OCI-LY7 (cell line): ENCODE data around the gene AQP12A.

Experiments used
- EZH2phosphoT487 ChIP-seq: fragments of 200-600 bp; sonication (generic); IDR thresholded peaks from 2 replicates; pipeline ENCODE4 v1.6.1; 2018; ENCODE audit warnings: low read depth, borderline replicate concordance, mild to moderate bottlenecking, mixed run types, antibody characterized with exemption, low read length, moderate library complexity, mixed read lengths
- TF ChIP-seq, protein P1 (sequence below): fragments of 200-600 bp; sonication (generic); conservative IDR thresholded peaks from 2 replicates; pipeline ENCODE4 v1.5.1; 2014; ENCODE audit warnings: mild to moderate bottlenecking, antibody characterized with exemption, low read length, moderate library complexity, mixed read lengths

DNA sequence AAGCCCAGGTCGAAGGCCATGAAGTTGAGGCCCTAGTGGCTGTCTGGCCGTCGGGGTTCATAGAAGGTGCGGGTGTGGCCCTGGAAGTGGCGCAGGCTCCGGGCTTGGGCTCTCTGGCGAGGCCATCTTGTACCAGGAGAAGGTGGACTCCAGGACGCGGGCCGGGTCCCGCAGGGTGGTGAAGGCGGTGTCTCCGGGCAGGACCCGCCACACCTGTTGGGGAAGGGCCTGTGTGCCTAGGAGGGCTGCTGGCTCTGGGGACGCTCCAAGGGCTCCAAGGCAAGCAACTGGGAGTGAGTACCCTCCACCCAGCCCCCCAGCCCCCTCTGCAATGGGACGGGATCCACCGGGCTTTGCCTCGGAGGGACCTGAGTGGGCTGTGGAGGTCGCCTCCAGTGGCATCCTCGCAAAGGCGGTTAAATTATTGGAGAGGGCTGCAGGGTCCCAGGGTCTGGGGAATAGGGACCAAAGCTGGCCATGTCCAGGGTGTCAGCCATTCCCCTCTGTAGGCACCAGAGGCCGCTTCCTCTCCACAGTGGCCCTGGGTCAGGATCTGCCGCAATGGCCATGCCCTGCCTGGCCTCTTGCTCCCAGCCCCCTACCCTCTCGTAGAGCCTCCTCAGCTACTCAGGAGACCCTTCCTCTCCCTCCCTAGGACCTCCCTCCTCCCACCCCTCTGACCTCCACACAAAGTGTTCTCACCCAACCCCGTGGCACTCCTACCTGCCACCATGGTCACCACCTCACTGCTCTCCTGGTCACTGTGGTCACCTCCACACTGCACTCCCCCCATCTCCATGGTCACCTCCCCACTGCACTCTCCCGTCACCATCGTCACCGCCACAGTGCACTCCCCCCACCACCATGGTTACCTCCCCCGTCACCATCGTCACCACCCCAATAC lies 10.3 kb downstream of the AQP12A start:
- TF ChIP-seq, protein P1, sequence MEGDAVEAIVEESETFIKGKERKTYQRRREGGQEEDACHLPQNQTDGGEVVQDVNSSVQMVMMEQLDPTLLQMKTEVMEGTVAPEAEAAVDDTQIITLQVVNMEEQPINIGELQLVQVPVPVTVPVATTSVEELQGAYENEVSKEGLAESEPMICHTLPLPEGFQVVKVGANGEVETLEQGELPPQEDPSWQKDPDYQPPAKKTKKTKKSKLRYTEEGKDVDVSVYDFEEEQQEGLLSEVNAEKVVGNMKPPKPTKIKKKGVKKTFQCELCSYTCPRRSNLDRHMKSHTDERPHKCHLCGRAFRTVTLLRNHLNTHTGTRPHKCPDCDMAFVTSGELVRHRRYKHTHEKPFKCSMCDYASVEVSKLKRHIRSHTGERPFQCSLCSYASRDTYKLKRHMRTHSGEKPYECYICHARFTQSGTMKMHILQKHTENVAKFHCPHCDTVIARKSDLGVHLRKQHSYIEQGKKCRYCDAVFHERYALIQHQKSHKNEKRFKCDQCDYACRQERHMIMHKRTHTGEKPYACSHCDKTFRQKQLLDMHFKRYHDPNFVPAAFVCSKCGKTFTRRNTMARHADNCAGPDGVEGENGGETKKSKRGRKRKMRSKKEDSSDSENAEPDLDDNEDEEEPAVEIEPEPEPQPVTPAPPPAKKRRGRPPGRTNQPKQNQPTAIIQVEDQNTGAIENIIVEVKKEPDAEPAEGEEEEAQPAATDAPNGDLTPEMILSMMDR: no peak
- no peak for TF ChIP-seq EZH2phosphoT487
